GM12872 (cell line): ENCODE measurements around the gene FGF7.

Source experiments
- TF ChIP-seq, protein P1 (sequence below): IDR thresholded peaks from 3 replicates; pipeline ENCODE4 v1.5.1; 2011; ENCODE audit warnings: low read depth, mild to moderate bottlenecking, low read length, moderate library complexity; ENCODE audit not compliant: insufficient read depth

Gene FGF7

DNA sequence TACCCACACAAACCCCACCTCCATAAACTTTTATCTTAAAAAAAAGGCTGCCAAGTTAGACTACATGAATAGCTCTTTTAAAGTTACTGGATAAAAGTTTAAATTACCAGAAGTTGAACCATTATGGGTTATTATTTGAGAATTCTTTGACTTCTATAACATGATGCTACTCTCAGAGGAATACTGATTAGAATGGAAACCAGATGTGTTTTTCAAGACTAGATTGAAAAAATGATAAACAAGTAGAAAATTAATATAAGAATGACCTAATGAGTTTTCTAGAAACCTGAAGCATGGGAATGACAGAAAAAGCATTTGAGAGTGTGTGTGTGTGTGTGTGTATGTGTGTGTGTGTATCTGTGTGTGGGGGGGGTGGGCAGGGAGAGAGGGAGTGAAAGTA, 12.4 kb upstream of the FGF7 start:
- TF ChIP-seq, protein P1, sequence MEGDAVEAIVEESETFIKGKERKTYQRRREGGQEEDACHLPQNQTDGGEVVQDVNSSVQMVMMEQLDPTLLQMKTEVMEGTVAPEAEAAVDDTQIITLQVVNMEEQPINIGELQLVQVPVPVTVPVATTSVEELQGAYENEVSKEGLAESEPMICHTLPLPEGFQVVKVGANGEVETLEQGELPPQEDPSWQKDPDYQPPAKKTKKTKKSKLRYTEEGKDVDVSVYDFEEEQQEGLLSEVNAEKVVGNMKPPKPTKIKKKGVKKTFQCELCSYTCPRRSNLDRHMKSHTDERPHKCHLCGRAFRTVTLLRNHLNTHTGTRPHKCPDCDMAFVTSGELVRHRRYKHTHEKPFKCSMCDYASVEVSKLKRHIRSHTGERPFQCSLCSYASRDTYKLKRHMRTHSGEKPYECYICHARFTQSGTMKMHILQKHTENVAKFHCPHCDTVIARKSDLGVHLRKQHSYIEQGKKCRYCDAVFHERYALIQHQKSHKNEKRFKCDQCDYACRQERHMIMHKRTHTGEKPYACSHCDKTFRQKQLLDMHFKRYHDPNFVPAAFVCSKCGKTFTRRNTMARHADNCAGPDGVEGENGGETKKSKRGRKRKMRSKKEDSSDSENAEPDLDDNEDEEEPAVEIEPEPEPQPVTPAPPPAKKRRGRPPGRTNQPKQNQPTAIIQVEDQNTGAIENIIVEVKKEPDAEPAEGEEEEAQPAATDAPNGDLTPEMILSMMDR = no peak

- TF ChIP-seq, protein P1 = no peak
These were observed 10.2 kb upstream of the FGF7 start for GRCh38 chr15:49412797-49413196.

DNA sequence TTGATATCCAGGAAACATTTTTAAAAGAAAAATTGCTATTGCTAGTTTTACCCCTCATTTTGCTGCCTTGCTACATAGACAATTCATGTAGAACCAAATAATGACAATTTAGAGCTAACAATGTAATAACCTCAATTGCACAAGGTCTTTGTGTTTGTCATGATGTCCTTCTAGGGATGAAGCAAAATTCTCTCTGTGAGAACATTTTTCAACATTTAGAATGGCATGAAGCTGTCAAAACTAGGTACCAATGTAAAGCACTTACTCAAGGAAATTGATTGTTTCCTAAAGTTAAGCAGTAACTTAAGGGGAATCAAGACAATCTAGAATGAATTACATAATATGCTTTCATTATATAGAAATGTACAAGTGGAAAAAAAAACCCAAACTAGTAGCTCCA, 7.9 kb upstream of the FGF7 start:
- TF ChIP-seq, protein P1 = no peak

DNA sequence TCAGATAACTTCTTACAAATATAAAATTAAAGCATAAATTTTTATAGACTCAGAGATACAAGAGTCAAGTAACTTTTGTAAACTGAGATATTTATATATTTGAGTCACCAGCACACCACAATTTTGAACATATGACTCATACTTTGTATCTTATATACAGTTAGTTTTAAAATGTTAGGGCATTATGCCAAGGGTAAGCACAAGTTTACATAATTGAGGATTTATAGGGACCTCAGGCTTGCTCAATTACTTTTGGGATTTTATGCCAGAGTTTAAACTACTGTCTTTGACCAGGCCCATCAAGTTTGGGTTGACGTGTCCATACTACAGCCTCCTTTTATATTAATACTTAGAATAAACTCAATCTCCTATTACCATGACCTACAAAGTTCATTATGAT, 7.4 kb upstream of the FGF7 start:
- TF ChIP-seq, protein P1 = no peak

- TF ChIP-seq, protein P1 = no peak
These were observed 4.2 kb upstream of the FGF7 start for GRCh38 chr15:49418811-49419210.

GRCh38 chr15:49421991-49422390, 1.1 kb upstream of the FGF7 start:
- TF ChIP-seq, protein P1 = peak; percentile 57

DNA sequence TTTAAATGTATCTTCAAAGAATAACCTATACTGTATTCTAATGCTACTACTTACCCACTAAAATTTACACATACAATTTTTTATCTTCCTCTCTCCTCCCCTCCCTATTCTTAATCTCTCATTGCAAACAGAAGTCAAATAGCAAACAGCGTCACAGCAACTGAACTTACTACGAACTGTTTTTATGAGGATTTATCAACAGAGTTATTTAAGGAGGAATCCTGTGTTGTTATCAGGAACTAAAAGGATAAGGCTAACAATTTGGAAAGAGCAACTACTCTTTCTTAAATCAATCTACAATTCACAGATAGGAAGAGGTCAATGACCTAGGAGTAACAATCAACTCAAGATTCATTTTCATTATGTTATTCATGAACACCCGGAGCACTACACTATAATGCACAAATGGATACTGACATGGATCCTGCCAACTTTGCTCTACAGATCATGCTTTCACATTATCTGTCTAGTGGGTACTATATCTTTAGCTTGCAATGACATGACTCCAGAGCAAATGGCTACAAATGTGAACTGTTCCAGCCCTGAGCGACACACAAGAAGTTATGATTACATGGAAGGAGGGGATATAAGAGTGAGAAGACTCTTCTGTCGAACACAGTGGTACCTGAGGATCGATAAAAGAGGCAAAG, 984 bp downstream of the FGF7 start:
- TF ChIP-seq, protein P1 = no peak

DNA sequence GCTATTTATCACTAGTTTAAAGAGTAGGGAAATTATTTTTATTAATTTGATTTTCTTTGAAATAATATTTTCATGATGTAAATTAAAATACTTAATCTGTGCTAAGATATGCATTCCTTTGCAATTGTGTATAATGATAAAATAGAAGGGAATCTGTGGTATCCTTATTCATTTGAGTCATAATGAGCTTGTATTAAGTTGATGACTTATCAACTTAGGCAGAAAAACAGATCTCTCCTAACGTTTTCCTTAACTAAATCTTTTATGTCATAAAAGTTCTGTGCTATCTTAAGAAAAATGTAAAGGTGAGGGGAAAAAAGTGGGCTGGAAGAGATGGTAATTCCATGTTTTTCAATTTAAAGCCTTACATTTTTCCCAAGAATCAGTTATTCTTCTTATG, 1.9 kb downstream of the FGF7 start:
- TF ChIP-seq, protein P1 = no peak
